Heart left ventricle (tissue), 16 donors: ENCODE measurements around the gene MS4A6A. TPM values are rescaled to one million over a fixed set of nuclear protein-coding genes. Genes with fewer than 3 reads are reported as not detected.

ENCODE experiments used
- ATAC-seq, 4 donors: fragments of 200-7000 bp; cut with Tn5 transposase; one replicate each; pipeline ENCODE4 v1.9.1; 2020 to 2022; ENCODE audit warnings: moderate library complexity in 4 of 4, mild to moderate bottlenecking in 3 of 4, moderate number of reproducible peaks in 1 of 4
- DNase-seq, 5 donors: peaks; one replicate each; pipeline ENCODE4 v3.0.0-alpha.2; 2020
- H3K27ac ChIP-seq, 12 donors: fragments of 200-600 bp; sonication (generic) in 4 of 12; one replicate each; pipeline versions ENCODE4 v1.5.0 to v1.8.0; 2016 to 2022; ENCODE audit warnings: mild to moderate bottlenecking in 2 of 12
- H3K27me3 ChIP-seq, 9 donors: fragments of 200-600 bp; sonication (generic) in 2 of 9; one replicate each; pipeline versions ENCODE4 v1.5.1 to v1.8.0; 2016 to 2022; ENCODE audit warnings: mild to moderate bottlenecking in 3 of 9
- H3K36me3 ChIP-seq, 9 donors: fragments of 200-600 bp; sonication (generic) in 2 of 9; one replicate each; pipeline versions ENCODE4 v1.5.0 to v1.8.0; 2018 to 2022; ENCODE audit warnings: mild to moderate bottlenecking in 2 of 9
- H3K4me1 ChIP-seq, 12 donors: fragments of 200-600 bp; sonication (generic) in 4 of 12; one replicate each; pipeline versions ENCODE4 v1.5.0 to v1.8.0; 2016 to 2022; ENCODE audit warnings: mild to moderate bottlenecking in 3 of 12
- H3K4me3 ChIP-seq, 12 donors: fragments of 200-600 bp; sonication (generic) in 4 of 12; one replicate each; pipeline versions ENCODE4 v1.5.0 to v1.8.0; 2017 to 2022; ENCODE audit warnings: mild to moderate bottlenecking in 9 of 12, moderate library complexity in 4 of 12
- H3K9me3 ChIP-seq, 12 donors: fragments of 200-600 bp; sonication (generic) in 4 of 12; one replicate each; pipeline versions ENCODE4 v1.5.0 to v1.8.0; 2016 to 2022; ENCODE audit warnings: mild to moderate bottlenecking in 1 of 12
- POLR2A ChIP-seq, 2 donors: fragments of 450-650 bp; IDR thresholded peaks; one replicate each; pipeline ENCODE4 v1.6.1; 2017; ENCODE audit warnings: antibody characterized with exemption in 2 of 2, mild to moderate bottlenecking in 2 of 2, moderate library complexity in 2 of 2
- WGBS, 4 donors: extraction: QIAGEN DNeasy Blood & Tissue Kit in 2 of 4; methylation state at CpG; one replicate each; pipeline versions ENCODE4 v1.1.5 to v1.1.7; 2013 to 2018; 5-methylcytosine and 5-hydroxymethylcytosine counted together
- intact Hi-C, 10 donors: fragments of 100-400 bp; cut with DNase I; formaldehyde crosslinking; loops; one replicate each; pipeline versions ENCODE4 v1.11.1 to v1.14.2; 2022
- polyA plus RNA-seq, 2 donors: library from polyadenylated mRNA; stranded (reverse); fragments of 200-250 nt; gene quantifications; one replicate each; pipeline ENCODE4 v1.2.3, GENCODE V29; 2013
- total RNA-seq, 9 donors: library from RNA; depleted of rRNA in 2 of 9; stranded (reverse); fragments of >200 nt in 2 of 9; fragmentation: NEBNext Ultra II Directional in 3 of 9; extraction: Animal tissue kit (Norgen Biotek cat#: 25700) in 3 of 9; gene quantifications; one replicate each; pipeline versions ENCODE4 v1.1.0 to v1.2.4, GENCODE V29; 2016 to 2023
- TF ChIP-seq, protein P1 (sequence below), 12 donors: fragments of 200-600 bp; sonication (generic) in 4 of 12; IDR thresholded peaks; one replicate each; pipeline versions ENCODE4 v1.5.0 to v1.8.0; 2018 to 2022; ENCODE audit warnings: antibody characterized with exemption in 12 of 12, mild to moderate bottlenecking in 5 of 12
- donor health status: ischemic (EF 13 %, LVEDD 7.1; RV severe dilation, severe dysfunction).
- donor health status: healthy with polysubstance abuse.
- donor health status: DM: no; HTN: yes; CAD: no.
- donor health status: DM: no; HTN: no; CAD: no.
- donor health status: ischemic (EF 25% LVEDD 6.9; RV normal size, moderate dysfunction).
- donor health status: ischemic (EF 25% LVEDD 5.7; RV mildly dilated, moderate dysfunction).
- donor health status: healthy.
- donor health status: DM: yes; HTN: yes; CAD: no.
- donor health status: ischemic (EF 35%, LVEDD 5.7; RV mildly dilated, moderate dysfunction).
- donor health status: nonischemic (EF 11% LVEDD 7.7; RV severe dilation, severe dysfunction).
- donor health status: DM: yes; HTN: yes; CAD: no.
- donor health status: PGD.
- donor health status: ischemic (EF 29% LVEDD 5.4; RV normal size, mild dysfunction).
- donor health status: nonischemic (EF 23%, LVEDD 6.1; RV moderate dilation, normal function).

MS4A6A gene
- total and polyA plus RNA-seq, 11 donors: 11.7 to 279 (median 23.0) TPM

DNA sequence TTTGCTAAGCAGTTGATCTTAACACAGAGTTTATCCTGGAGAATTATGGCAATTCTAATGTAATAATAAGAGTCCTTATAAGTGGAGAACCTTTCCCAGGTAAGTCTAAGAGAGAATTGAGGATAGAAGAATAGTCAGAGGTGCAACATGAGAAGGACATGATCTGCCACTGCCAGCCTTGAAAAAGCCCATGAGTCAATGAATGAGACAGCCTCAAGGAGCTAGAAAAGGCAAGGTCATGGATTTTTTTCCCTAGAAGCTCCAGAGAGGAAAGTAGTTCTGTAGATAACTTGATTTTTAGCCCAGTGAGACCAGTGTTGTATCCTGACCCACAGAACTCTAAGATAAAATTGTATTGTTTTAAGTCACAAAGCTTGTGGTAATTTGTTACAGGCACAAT is 16.9 kb downstream of the MS4A6A start:
- H3K27me3 ChIP-seq: no peaks in the 10 kb centered on the region

DNA sequence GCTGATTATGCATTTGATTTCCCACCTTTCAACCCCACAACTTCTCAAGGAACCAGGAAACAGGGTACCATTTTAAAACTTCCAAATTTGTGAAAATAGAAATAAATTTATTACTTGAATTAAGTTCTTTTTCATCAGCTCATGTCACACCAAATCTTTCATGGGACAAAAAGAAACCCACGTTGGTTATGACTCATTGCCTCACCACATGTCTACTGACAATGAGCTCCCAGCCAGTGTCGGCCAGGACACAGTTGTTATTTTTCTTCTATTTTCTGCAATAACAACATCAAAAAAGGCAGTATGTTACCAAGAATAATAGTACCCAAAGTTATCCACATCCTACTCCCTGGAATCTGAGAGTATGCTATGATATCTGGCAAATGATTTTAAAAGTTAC is 17.3 kb downstream of the MS4A6A start:
- peaks cover 0 to 13% (median 1%) of the 10 kb centered on the region in 12 donors for H3K4me1 ChIP-seq
- H3K9me3 ChIP-seq: peaks cover 0 to 6% (median 0%) of the 10 kb centered on the region in 12 donors
- ATAC-seq: peak in 1 of 4 donors; percentile 19
- H3K27me3 ChIP-seq: no peaks in the 10 kb centered on the region
- peaks cover 0 to 5% (median 0%) of the 10 kb centered on the region in 9 donors for H3K36me3 ChIP-seq
- TF ChIP-seq, protein P1, sequence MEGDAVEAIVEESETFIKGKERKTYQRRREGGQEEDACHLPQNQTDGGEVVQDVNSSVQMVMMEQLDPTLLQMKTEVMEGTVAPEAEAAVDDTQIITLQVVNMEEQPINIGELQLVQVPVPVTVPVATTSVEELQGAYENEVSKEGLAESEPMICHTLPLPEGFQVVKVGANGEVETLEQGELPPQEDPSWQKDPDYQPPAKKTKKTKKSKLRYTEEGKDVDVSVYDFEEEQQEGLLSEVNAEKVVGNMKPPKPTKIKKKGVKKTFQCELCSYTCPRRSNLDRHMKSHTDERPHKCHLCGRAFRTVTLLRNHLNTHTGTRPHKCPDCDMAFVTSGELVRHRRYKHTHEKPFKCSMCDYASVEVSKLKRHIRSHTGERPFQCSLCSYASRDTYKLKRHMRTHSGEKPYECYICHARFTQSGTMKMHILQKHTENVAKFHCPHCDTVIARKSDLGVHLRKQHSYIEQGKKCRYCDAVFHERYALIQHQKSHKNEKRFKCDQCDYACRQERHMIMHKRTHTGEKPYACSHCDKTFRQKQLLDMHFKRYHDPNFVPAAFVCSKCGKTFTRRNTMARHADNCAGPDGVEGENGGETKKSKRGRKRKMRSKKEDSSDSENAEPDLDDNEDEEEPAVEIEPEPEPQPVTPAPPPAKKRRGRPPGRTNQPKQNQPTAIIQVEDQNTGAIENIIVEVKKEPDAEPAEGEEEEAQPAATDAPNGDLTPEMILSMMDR (IDR thresholded peaks at IDR 0.05): no peak
- TF ChIP-seq POLR2A (IDR thresholded peaks at IDR 0.05): no peak
- 54 to 66% (median 64%) methylated on average over 2 of the region's 2 CpGs for WGBS, 4 donors
- intact Hi-C loops: no loop called here
- H3K4me3 ChIP-seq: no peak overlapping the region
- no peak for DNase-seq
- H3K27ac ChIP-seq: no peak overlapping the region

More for the DNA sequence above, 16.9 kb downstream of the MS4A6A start:
- intact Hi-C loops: no loop called here
- DNase-seq (no peak), ATAC-seq (no peak)
- no peak overlapping the region for H3K4me3 ChIP-seq
- no peak overlapping the region for H3K27ac ChIP-seq
- peaks cover 0 to 5% (median 0%) of the 10 kb centered on the region in 9 donors for H3K36me3 ChIP-seq
- TF ChIP-seq POLR2A (IDR thresholded peaks at IDR 0.05): no peak
- TF ChIP-seq, protein P1 (IDR thresholded peaks at IDR 0.05): no peak
- H3K9me3 ChIP-seq: peaks cover 0 to 6% (median 0%) of the 10 kb centered on the region in 12 donors
- peaks cover 0 to 11% (median 0%) of the 10 kb centered on the region in 12 donors for H3K4me1 ChIP-seq

DNA sequence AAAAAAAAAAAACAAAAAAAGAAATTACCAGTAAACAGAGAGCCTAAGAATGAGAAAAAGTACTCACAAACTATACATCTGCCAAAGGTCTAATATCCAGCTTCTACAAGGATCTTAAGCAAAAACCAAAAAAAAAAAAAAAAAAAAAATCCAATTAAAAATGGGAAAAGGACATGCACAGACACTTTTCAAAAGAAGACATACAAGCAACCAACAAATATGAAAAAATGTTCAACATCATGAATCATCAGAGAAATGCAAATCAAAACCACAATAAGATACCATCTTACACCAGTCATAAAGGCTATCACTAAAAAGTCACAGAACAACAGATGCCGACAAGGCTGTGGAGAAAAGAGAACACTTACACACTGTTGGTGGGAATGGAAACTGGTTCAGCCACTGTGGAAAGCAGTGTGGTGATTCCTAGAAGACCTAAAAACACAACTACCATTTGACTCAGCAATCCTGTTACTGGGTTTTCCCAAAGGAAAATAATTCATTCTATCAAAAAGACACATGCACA is 18.3 kb downstream of the MS4A6A start:
- Histone ChIP-seq H3K9me3 (peaks cover 0 to 6% (median 0%) of the 10 kb centered on the region in 12 donors), H3K4me3 (no peak overlapping the region), H3K4me1 (peaks cover 0 to 12% (median 5%) of the 10 kb centered on the region in 12 donors), H3K36me3 (peaks cover 0 to 5% (median 0%) of the 10 kb centered on the region in 9 donors), H3K27ac (no peak overlapping the region), H3K27me3 (no peaks in the 10 kb centered on the region)
- DNase-seq: no peak
- intact Hi-C loops: no loop called here
- no peak for TF ChIP-seq POLR2A (IDR thresholded peaks at IDR 0.05)
- TF ChIP-seq, protein P1 (IDR thresholded peaks at IDR 0.05): no peak
- no peak for ATAC-seq
- 90 to 100% (median 96%) methylated on average over 1 of the region's 1 CpG for WGBS, 4 donors

DNA sequence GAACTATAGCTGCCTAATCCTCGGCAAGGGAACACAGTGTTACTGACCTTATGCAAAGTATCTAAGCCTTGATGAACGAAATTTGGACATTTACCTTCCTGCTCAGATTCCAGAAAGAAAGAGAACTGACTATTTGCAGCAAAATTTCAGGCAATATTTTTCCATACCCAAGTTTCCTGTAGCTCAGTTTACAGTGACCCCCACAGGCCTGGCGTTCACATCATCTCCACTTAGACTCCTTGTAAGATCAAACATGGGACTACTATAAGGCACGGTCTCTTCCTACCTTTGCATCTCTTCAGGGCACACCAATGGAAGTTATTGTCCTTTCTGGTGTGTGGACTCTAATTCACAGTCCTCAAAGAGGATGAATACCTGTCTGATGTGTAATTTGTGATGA is 21.1 kb downstream of the MS4A6A start:
- Histone ChIP-seq H3K4me1 (peaks cover 0 to 15% (median 4%) of the 10 kb centered on the region in 12 donors), H3K27ac (peak overlapping the region in 4 of 12 donors; percentile 21 to 61 (median 45)), H3K4me3 (no peak overlapping the region), H3K9me3 (peaks cover 0 to 6% (median 0%) of the 10 kb centered on the region in 12 donors), H3K27me3 (no peaks in the 10 kb centered on the region), H3K36me3 (no peaks in the 10 kb centered on the region)
- ATAC-seq (no peak), DNase-seq (no peak)
- 63 to 75% (median 73%) methylated on average over 4 of the region's 4 CpGs for WGBS, 4 donors
- no peak for TF ChIP-seq POLR2A (IDR thresholded peaks at IDR 0.05)
- TF ChIP-seq, protein P1 (IDR thresholded peaks at IDR 0.05): no peak
- intact Hi-C loops: no loop called here
